Loucy (cell line): ENCODE results near the gene MYT1.

ENCODE experiments used
- H2AFZ ChIP-seq: fragments of 200-600 bp; sonication (generic); 2 replicates; pipeline ENCODE4 v1.6.0; 2016; ENCODE audit warnings: antibody characterized with exemption, mild to moderate bottlenecking, low read length, moderate library complexity
- H3F3A ChIP-seq: fragments of 200-600 bp; 2 replicates; pipeline ENCODE4 v1.6.0; 2016; ENCODE audit warnings: antibody characterized with exemption, low read depth, mild to moderate bottlenecking
- H3K27me3 ChIP-seq: fragments of 200-600 bp; sonication (generic); 2 replicates; pipeline ENCODE4 v1.6.1; 2014; ENCODE audit warnings: low read length, mild to moderate bottlenecking; ENCODE audit not compliant: insufficient read depth, poor library complexity, severe bottlenecking
- H3K36me3 ChIP-seq: fragments of 200-600 bp; sonication (generic); 2 replicates; pipeline ENCODE4 v1.6.1; 2016; ENCODE audit warnings: low read length; ENCODE audit not compliant: insufficient read depth
- H3K4me1 ChIP-seq: fragments of 200-600 bp; sonication (generic); 2 replicates; pipeline ENCODE4 v1.5.1; 2014; ENCODE audit warnings: low read length, mild to moderate bottlenecking; ENCODE audit not compliant: insufficient read depth, poor library complexity, severe bottlenecking
- H3K4me2 ChIP-seq: fragments of 200-600 bp; sonication (generic); 2 replicates; pipeline ENCODE4 v1.6.0; 2014; ENCODE audit warnings: antibody characterized with exemption, low read length, low read depth, mild to moderate bottlenecking; ENCODE audit not compliant: poor library complexity, severe bottlenecking
- H3K4me3 ChIP-seq: fragments of 200-600 bp; sonication (generic); 2 replicates; pipeline ENCODE4 v1.5.1; 2014; ENCODE audit warnings: low read length, mild to moderate bottlenecking, mixed read lengths; ENCODE audit not compliant: poor library complexity, severe bottlenecking
- H3K79me2 ChIP-seq: fragments of 200-600 bp; sonication (generic); 2 replicates; pipeline ENCODE4 v1.6.1; 2014; ENCODE audit warnings: low read length; ENCODE audit not compliant: insufficient read depth
- H3K9ac ChIP-seq: fragments of 200-600 bp; sonication (generic); 2 replicates; pipeline ENCODE4 v1.6.0; 2014; ENCODE audit warnings: mild to moderate bottlenecking, low read depth, low read length, moderate library complexity; ENCODE audit not compliant: poor library complexity, severe bottlenecking
- H3K9me2 ChIP-seq: fragments of 200-600 bp; sonication (generic); replicated peaks from 2 replicates; pipeline ENCODE4 v1.6.1; 2016; ENCODE audit warnings: low read depth, low read length, mixed read lengths
- H3K9me3 ChIP-seq: fragments of 200-600 bp; sonication (generic); 2 replicates; pipeline ENCODE4 v1.6.1; 2014; ENCODE audit warnings: mild to moderate bottlenecking, antibody characterized with exemption, low read length, low read depth; ENCODE audit not compliant: insufficient read depth
- H4K20me1 ChIP-seq: fragments of 200-600 bp; sonication (generic); 2 replicates; pipeline ENCODE4 v1.6.0; 2014; ENCODE audit warnings: antibody characterized with exemption, low read length, mild to moderate bottlenecking; ENCODE audit not compliant: insufficient read depth, poor library complexity, severe bottlenecking
- CTCF ChIP-seq: fragments of 200-600 bp; sonication (generic); conservative IDR thresholded peaks from 2 replicates; pipeline ENCODE4 v1.5.1; 2014; ENCODE audit warnings: mild to moderate bottlenecking, antibody characterized with exemption, low read length
- EZH2phosphoT487 ChIP-seq: fragments of 200-600 bp; IDR thresholded peaks from 2 replicates; pipeline ENCODE4 v1.6.1; 2018; ENCODE audit warnings: antibody characterized with exemption, mild to moderate bottlenecking, moderate library complexity, borderline replicate concordance

Gene MYT1

GRCh38 chr20:64240243-64241015, 76.2 kb downstream of the MYT1 start:
- Histone ChIP-seq H3K4me1 (no peaks in the 10 kb centered on the region), H3K9ac (no peak overlapping the region), H2AFZ (no peak overlapping the region), H3F3A (no peaks in the 10 kb centered on the region), H3K9me2 (no peaks in the 10 kb centered on the region), H3K36me3 (no peaks in the 10 kb centered on the region), H3K27me3 (no peaks in the 10 kb centered on the region), H3K4me3 (no peak overlapping the region), H3K79me2 (no peaks in the 10 kb centered on the region), H3K9me3 (peaks cover 32% of the 10 kb centered on the region; the same call in 1 of the 2 replicates), H4K20me1 (no peaks in the 10 kb centered on the region), H3K4me2 (no peak overlapping the region)
- no peak for TF ChIP-seq EZH2phosphoT487

- H3K36me3 ChIP-seq: no peaks in the 10 kb centered on the region
- H2AFZ ChIP-seq: no peak overlapping the region
- no peak overlapping the region for H3K4me2 ChIP-seq
- TF ChIP-seq CTCF (no peak), EZH2phosphoT487 (no peak)
- no peak overlapping the region for H3K4me3 ChIP-seq
- H3K9me3 ChIP-seq: peaks cover 33% of the 10 kb centered on the region; the same call in 1 of the 2 replicates
- no peaks in the 10 kb centered on the region for H3K4me1 ChIP-seq
- H3F3A ChIP-seq: no peaks in the 10 kb centered on the region
- H4K20me1 ChIP-seq: no peaks in the 10 kb centered on the region
- H3K9ac ChIP-seq: no peak overlapping the region
- H3K27me3 ChIP-seq: no peaks in the 10 kb centered on the region
- H3K9me2 ChIP-seq: no peaks in the 10 kb centered on the region
- no peaks in the 10 kb centered on the region for H3K79me2 ChIP-seq
These were observed 76.8 kb downstream of the MYT1 start for GRCh38 chr20:64241061-64241460.

- no peaks in the 10 kb centered on the region for H3F3A ChIP-seq
- H4K20me1 ChIP-seq: no peaks in the 10 kb centered on the region
- no peaks in the 10 kb centered on the region for H3K36me3 ChIP-seq
- H3K27me3 ChIP-seq: no peaks in the 10 kb centered on the region
- TF ChIP-seq EZH2phosphoT487: no peak
- TF ChIP-seq CTCF: no peak
- H3K4me2 ChIP-seq: no peak overlapping the region
- no peaks in the 10 kb centered on the region for H3K4me1 ChIP-seq
- no peaks in the 10 kb centered on the region for H3K9me2 ChIP-seq
- H3K9ac ChIP-seq: no peak overlapping the region
- peaks cover 26% of the 10 kb centered on the region; the same call in 1 of the 2 replicates for H3K9me3 ChIP-seq
- no peak overlapping the region for H3K4me3 ChIP-seq
- H2AFZ ChIP-seq: no peak overlapping the region
- no peaks in the 10 kb centered on the region for H3K79me2 ChIP-seq
These were observed 77.9 kb downstream of the MYT1 start for GRCh38 chr20:64242003-64242796.
